Measurements from ENCODE around the gene FAM180B.

Gene FAM180B

DNA sequence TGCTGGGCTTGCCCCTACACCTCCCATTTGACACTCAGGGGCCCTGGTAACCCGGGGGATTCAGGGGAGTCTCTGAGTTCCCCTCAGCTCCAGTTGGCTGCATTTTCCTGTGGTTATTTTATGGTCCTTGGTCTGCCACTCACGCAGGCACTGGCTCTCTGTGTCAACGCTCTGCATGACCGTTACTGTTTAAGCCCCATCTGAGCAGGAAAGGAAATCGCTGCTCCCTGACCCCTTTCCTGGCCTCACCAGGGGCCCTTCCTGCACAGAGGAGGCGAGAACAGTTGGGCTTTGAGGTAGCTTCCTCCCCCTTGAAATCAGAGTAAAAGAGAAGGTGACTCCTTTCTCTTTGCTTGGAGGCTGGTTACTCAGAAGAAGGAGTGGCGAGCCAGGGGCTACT lies 5.3 kb downstream of the FAM180B start:
- intact Hi-C loops (cut with DNase I), result no loop called here
- no peak for DNase-seq

DNA sequence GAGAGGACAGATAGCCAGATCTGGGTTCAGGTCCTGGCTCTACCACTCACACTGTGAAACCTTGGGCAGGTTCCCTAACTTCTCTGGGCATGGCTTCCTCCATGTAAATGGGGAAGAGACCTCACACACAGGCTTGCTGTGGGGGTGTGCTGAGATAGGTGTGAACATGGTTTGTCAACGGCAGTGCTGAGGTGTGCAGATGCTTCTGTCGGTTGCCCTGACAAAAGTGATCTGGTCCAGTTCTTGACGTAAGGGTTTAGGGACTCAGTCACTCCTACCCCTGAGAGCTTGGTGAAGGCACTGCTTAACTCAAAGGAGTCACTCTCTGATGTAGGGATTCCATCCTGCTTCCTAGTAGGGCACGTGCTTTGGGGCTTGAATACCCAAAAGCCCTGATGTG lies 5.8 kb downstream of the FAM180B start:
- intact Hi-C loops (cut with DNase I), result no loop called here
- DNase-seq, result peak in 2 of 10 donors; percentile 23 to 66

DNA sequence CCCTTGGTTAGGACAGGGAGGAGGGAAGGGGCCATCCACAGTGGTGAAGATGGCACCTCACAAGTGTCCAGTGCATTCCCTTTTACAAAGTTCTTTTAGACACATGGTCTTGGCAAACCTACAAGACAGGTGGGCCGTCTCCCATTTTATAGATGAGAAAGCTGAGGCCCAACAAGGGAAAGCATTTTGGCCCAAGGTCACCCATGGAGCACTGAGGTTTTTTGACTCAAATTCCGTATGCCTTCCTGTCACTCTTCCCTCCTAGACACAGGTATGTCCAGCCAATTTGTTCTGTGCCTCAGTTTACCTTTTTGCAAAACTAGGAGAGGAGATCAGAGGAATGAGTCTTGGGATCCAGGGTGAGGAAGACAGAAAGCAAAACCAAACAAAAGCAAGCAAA lies 6.5 kb downstream of the FAM180B start:
- intact Hi-C loops (cut with DNase I), result no loop called here
- no peak for DNase-seq

- DNase-seq, result peak in 1 of 10 donors; percentile 70
- intact Hi-C loops (cut with DNase I), result no loop called here
Observed at GRCh38 chr11:47593492-47593933, 7.0 kb downstream of the FAM180B start.

DNA sequence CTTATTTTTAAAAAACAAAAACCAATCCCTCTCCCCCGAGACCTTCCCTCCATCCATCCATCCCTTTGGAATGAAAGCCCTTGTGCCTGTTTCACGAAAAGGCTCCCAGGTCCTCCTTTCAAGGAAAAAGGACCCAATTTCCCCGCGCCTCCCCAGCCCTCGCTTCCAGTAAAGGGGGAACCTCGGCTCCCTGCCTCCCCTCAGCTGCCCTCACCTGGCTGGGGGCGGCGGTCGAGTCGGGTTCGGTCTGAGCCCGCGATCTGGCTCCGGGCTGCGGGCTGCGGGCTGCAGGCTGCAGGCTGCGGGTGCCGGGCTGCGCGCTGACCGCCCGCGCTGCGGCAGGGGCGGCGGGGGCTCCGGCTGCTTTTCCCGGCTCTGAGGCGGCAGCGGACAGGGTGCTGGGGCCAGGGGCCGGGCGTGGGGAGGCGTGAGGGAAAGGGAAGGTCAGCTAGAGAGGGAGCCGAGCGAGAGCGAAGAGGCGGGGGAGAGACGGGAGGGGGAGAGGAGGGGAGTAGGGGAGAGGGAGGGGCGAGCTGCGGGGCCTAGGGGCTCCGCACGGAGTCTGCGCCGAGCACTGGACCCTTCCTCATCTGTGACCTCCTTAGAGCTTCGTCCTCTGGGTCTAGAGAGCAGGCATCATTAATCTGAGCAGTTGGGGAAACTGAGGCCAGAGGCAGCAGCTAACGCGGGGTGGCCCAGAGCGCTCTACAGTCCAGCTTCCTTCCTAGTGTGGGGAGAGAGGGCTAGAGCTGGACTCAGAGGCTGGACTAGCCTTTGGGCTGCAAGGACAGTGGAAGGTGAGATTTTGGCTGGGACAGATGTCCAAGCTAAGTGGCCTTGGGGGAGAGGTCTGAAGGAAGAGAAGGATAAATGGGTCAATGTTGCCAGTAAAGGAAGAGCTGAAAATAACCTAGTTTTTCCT lies 7.7 kb downstream of the FAM180B start, which contains the start of gene C1QTNF4:
Gene C1QTNF4 (minus strand): TSS at position 478 of the 922 bp plus-strand sequence. CDS start 3,601 bp downstream, outside the sequence.
- intact Hi-C loops (cut with DNase I), result no loop called here
- peak in 1 of 10 donors; percentile 83 for DNase-seq

DNA sequence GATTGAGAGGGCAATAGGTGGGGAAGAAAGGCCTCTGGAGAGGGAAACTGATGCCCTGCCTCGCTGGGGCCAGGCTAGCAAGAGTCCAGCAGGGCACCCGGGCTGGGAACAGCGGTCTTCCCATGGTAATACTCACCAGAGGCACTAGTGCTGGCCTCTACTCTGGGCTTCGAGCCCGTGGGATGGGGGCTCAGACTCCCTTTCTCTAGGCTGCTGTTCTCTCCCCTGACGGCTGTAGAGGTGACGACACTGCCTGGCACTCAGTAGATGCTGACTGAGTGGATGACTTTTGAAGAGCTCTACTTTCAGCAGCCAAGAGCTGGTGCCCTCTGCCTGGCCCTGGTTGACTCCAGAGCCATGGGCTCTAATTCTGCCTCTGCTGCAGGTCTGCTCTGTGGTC lies 8.6 kb downstream of the FAM180B start:
- intact Hi-C loops (cut with DNase I), result no loop called here
- peak in 2 of 10 donors; percentile 14 to 70 for DNase-seq

DNA sequence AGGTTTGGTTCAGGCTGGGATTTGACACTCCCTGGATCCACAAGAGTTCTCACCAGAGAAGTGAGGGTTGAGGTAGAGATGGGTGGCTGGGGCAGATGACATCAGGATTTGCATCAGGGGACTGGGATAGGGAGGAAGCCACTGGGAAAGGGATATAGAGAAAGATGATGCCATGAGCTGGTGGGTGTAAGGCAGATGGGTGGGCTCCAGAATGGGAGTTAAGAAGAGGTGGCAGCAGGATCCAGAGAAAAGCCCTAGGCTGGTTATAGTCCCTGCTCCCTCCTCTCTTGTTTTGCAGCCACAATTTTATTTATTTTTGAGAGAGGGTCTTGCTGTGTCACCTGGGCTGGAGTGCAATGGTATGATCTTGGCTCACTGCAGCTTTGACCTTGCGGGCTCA lies 9.5 kb downstream of the FAM180B start:
- intact Hi-C loops (cut with DNase I), result no loop called here
- DNase-seq, result no peak

DNA sequence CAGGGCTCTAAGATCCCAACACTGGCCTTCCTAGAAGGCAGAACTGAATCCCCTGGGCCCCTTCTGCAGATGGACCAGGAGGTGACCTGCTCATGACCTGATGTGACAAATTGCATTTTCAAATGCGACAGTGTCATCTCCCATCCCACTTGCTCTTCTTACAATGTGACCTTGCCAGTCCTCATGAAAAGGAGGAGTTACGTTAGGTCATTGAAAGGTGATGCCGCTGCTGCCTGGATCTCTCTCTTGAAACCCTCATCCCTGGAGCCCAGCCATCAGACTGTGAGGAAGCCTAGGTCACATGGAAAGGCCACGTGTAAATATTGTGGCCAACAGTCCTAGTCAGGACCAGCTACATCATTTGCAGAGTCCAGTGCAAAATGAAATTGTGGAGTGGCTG lies 13.4 kb downstream of the FAM180B start:
- DNase-seq, result no peak
- intact Hi-C loops (cut with DNase I), result no loop called here

- intact Hi-C loops (cut with DNase I), result no loop called here
- no peak for DNase-seq
Observed at GRCh38 chr11:47603295-47603694, 16.8 kb downstream of the FAM180B start.

- intact Hi-C loops (cut with DNase I), result no loop called here
- no peak for DNase-seq
Observed at GRCh38 chr11:47605921-47606320, 19.4 kb downstream of the FAM180B start.

DNA sequence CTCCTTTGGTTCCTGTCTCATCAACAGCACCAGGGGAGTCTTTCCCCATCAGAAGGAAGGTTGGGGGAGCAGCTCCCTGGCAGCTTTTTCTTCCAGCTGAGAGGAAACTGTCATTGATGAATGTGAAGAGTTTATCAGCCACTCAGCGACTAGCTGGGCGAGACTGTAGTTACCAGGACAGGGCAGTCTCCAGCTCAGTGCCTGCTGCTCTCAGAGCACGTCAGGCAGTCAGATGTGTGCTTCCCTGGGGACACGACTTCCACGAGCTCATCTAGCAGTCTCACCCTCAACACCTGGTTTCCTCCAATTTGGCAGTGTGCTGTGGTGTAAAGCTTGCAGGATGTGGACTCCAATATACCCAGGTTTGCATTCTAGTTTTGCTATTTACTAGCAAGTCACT lies 20.3 kb downstream of the FAM180B start:
- intact Hi-C loops (cut with DNase I), result no loop called here
- no peak for DNase-seq

GRCh38 chr11:47607380-47607779 lies 20.9 kb downstream of the FAM180B start:
- peak in 5 of 10 donors; percentile 46 to 94 (median 70) for DNase-seq
- intact Hi-C loops (cut with DNase I), result no loop called here

GRCh38 chr11:47609675-47610074 lies 23.2 kb downstream of the FAM180B start:
- intact Hi-C loops (cut with DNase I), result no loop called here
- peak in 1 of 10 donors; percentile 17 for DNase-seq

GRCh38 chr11:47611348-47611794 lies 24.9 kb downstream of the FAM180B start:
- DNase-seq, result no peak
- intact Hi-C loops (cut with DNase I), result no loop called here

GRCh38 chr11:47615249-47615648 lies 28.8 kb downstream of the FAM180B start:
- intact Hi-C loops (cut with DNase I), result no loop called here

GRCh38 chr11:47616726-47617416 lies 30.4 kb downstream of the FAM180B start:
- intact Hi-C loops (cut with DNase I), result no loop called here
- DNase-seq, result peak in 4 of 10 donors; percentile 48 to 71 (median 67)

More at GRCh38 chr11:47615249-47615648, 28.8 kb downstream of the FAM180B start:
- no peak for DNase-seq

DNA sequence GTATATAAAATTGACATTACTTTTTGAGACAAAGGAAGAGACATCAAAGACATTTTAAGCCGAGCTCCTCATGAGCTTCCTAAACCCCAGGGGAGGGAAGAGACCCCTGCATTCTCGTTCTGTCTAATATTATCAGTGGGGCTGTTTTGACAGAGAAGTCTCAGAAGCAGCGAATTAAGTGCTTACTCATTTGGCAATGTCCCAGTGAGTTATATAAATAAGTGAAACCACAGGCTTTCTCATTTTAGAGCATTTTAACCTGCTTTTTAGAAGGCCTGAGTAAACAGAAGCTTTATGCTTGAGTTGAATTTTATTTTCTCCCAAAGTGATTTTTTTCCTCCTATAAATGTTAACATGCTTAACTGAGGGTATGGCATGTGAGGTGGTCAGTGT lies 30.9 kb downstream of the FAM180B start:
- no peak for DNase-seq
- intact Hi-C loops (cut with DNase I), result no loop called here

DNA sequence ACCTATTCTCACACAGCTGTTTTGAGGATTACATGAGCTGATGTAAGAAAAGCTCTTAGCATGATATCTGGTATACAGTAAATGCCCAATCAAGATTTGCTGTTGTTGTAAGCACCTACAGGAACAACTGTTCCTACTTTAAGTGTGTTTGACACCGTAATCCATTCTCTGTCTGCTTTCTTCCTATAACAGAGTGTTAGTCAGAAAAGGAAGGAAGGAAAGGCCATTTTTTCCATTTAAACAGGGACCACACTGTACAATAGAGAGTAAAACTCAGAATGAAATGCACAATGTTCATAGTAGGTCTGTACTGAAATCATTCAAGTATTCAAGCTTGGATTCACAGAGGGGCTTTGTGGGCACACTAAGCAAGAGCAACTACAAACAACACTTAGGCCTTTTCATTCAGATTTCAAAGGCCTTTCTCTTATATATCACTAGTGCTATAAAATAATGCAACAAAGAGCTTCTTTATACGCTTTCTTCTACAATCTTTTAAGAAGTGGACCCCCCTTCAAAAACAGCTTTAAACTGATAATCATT lies 34.4 kb downstream of the FAM180B start:
- no peak for DNase-seq
- intact Hi-C loops (cut with DNase I), result no loop called here

DNA sequence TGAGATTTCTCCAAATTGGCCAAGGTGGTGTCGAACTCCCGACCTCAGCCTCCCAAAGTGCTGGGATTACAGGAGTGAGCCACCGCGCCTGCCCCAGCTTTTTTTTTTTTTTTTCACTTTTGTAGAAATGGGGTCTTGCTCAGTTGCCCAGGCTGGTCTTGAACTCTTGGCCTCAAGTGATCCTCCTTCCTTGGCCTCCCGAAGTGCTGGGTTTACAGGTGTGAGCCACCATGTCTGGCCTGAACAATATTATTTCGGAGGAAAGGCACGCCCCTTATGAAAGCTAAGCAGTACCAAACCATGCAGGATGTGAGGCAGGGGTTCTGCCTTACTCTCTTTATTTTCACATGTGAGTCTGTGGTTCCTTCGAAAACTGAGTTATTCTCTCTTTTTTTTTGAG lies 39.8 kb downstream of the FAM180B start:
- no peak for DNase-seq
- intact Hi-C loops (cut with DNase I), result no loop called here

DNA sequence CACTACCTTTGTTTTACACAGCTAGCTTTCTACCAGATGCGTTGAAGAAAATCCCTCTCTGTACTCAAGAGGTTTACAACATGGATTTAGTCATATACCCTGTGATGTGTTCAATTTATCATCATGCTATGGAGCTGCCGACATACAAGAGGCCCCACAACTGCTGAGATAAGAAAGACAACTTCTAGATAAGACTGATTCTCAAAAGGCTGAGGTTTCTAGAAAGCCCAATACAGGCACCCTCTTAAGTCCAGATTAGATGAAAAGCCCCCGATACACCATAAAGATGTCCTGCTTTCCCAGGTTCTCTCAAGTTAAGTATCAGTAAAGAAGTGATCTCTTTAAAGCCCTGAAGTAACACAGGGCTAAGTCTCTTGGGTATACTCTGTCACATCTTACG lies 41.5 kb downstream of the FAM180B start:
- DNase-seq, result no peak
- intact Hi-C loops (cut with DNase I), result no loop called here

DNA sequence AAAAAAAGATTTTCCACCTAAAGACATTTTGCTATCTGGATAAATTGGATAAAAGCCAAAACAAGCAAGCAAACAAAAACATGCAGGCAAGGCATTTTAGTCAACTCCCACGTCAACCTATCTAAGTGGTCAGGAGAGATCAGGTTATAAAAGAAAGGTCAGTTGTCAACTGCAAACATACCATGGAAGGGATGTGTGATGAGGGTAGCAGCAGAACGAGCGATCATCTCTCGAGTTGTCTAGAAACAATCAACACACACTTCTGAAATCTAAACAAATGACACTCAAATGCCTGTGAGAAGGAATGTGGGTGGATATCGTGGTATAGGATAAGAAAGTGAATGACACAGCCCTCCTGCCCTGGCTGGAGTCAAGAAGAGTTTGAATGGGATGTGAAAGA lies 45.0 kb downstream of the FAM180B start:
- intact Hi-C loops (cut with DNase I), result no loop called here

More for the DNA sequence above, 45.0 kb downstream of the FAM180B start:
- no peak for DNase-seq

Data from posterior cingulate gyrus (tissue), 11 donors.